ENCODE data around the gene NBL1.

NBL1 gene

GRCh38 chr1:19606817-19607642 lies 37.1 kb upstream of the NBL1 start:
- Histone ChIP-seq H3K27me3 (no peaks in the 10 kb centered on the region), H3K4me2 (peak overlapping the region in 8 of 11 experiments; percentile 8 to 41 (median 34); a peak in 12 of 22 replicates), H3K4me1 (peaks cover 16 to 37% (median 26%) of the 10 kb centered on the region in 10 experiments), H3K4me3 (no peak overlapping the region), H3K9ac (no peak overlapping the region), H3K9me3 (replicated peaks in 1 of 11) (no peaks in the 10 kb centered on the region), H3K36me3 (peaks cover 16 to 62% (median 46%) of the 10 kb centered on the region in 11 experiments), H3K27ac (no peak overlapping the region), H4K20me1 (peaks cover 70 to 98% (median 93%) of the 10 kb centered on the region in 11 experiments)
- TF ChIP-seq Cebpa-rat (IDR thresholded peaks at IDR 0.05), result no peak

- Histone ChIP-seq H3K9ac (no peak overlapping the region), H3K9me3 (replicated peaks in 1 of 11) (no peaks in the 10 kb centered on the region)
Observed at GRCh38 chr1:19608232-19608631, 35.9 kb upstream of the NBL1 start.

GRCh38 chr1:19610282-19610981 lies 33.7 kb upstream of the NBL1 start:
- Histone ChIP-seq H3K9ac (no peak overlapping the region), H3K4me3 (no peak overlapping the region), H3K36me3 (peaks cover 19 to 64% (median 40%) of the 10 kb centered on the region in 11 experiments), H3K4me2 (no peak overlapping the region), H3K4me1 (peaks cover 8 to 20% (median 16%) of the 10 kb centered on the region in 10 experiments), H3K9me3 (replicated peaks in 1 of 11) (no peaks in the 10 kb centered on the region), H3K27ac (no peak overlapping the region), H3K27me3 (no peaks in the 10 kb centered on the region), H4K20me1 (peaks cover 62 to 98% (median 92%) of the 10 kb centered on the region in 11 experiments)
- TF ChIP-seq Cebpa-rat (IDR thresholded peaks at IDR 0.05), result no peak

More at GRCh38 chr1:19608232-19608631, 35.9 kb upstream of the NBL1 start:
- H3K27me3 ChIP-seq, result no peaks in the 10 kb centered on the region
- H3K4me2 ChIP-seq, result no peak overlapping the region
- TF ChIP-seq Cebpa-rat (IDR thresholded peaks at IDR 0.05), result no peak
- H4K20me1 ChIP-seq, result peaks cover 67 to 98% (median 92%) of the 10 kb centered on the region in 11 experiments
- H3K36me3 ChIP-seq, result peaks cover 7 to 60% (median 35%) of the 10 kb centered on the region in 11 experiments
- H3K27ac ChIP-seq, result no peak overlapping the region
- no peak overlapping the region for H3K4me3 ChIP-seq
- peaks cover 16 to 37% (median 26%) of the 10 kb centered on the region in 10 experiments for H3K4me1 ChIP-seq

GRCh38 chr1:19612530-19612929 lies 31.6 kb upstream of the NBL1 start:
- no peak overlapping the region for H3K4me3 ChIP-seq
- no peak for TF ChIP-seq Cebpa-rat (IDR thresholded peaks at IDR 0.05)
- H3K9me3 ChIP-seq (replicated peaks in 1 of 11), result no peaks in the 10 kb centered on the region
- H3K36me3 ChIP-seq, result peaks cover 32 to 85% (median 55%) of the 10 kb centered on the region in 11 experiments
- no peak overlapping the region for H3K4me2 ChIP-seq
- H3K9ac ChIP-seq, result no peak overlapping the region
- peaks cover 55 to 98% (median 90%) of the 10 kb centered on the region in 11 experiments; a peak in 21 of 22 replicates for H4K20me1 ChIP-seq
- H3K4me1 ChIP-seq, result no peaks in the 10 kb centered on the region
- H3K27ac ChIP-seq, result no peak overlapping the region
- no peaks in the 10 kb centered on the region for H3K27me3 ChIP-seq

- peaks cover 48 to 97% (median 89%) of the 10 kb centered on the region in 11 experiments; a peak in 21 of 22 replicates for H4K20me1 ChIP-seq
- no peaks in the 10 kb centered on the region for H3K27me3 ChIP-seq
- H3K4me3 ChIP-seq, result no peak overlapping the region
- peaks cover 29 to 88% (median 55%) of the 10 kb centered on the region in 11 experiments for H3K36me3 ChIP-seq
- no peak overlapping the region for H3K9ac ChIP-seq
- H3K4me2 ChIP-seq, result no peak overlapping the region
- no peak overlapping the region for H3K27ac ChIP-seq
- 0 out of 20 replicates have a peak, but pooled peaks cover 0 to under 1% (median 0%) of the 10 kb centered on the region in 10 experiments for H3K4me1 ChIP-seq
- H3K9me3 ChIP-seq (replicated peaks in 1 of 11), result no peaks in the 10 kb centered on the region
- no peak for TF ChIP-seq Cebpa-rat (IDR thresholded peaks at IDR 0.05)
Observed at GRCh38 chr1:19613171-19613703, 30.9 kb upstream of the NBL1 start.

- H3K9me3 ChIP-seq (replicated peaks in 1 of 11), result no peaks in the 10 kb centered on the region
- peaks cover 28 to 79% (median 52%) of the 10 kb centered on the region in 11 experiments; a peak in 20 of 22 replicates for H3K36me3 ChIP-seq
- H4K20me1 ChIP-seq, result peaks cover 44 to 98% (median 89%) of the 10 kb centered on the region in 11 experiments
- H3K9ac ChIP-seq, result no peak overlapping the region
- no peaks in the 10 kb centered on the region for H3K27me3 ChIP-seq
- TF ChIP-seq Cebpa-rat (IDR thresholded peaks at IDR 0.05), result no peak
- no peak overlapping the region for H3K4me2 ChIP-seq
- peaks cover 0 to 11% (median 0%) of the 10 kb centered on the region in 10 experiments; a peak in 1 of 20 replicates for H3K4me1 ChIP-seq
- H3K4me3 ChIP-seq, result no peak overlapping the region
- H3K27ac ChIP-seq, result no peak overlapping the region
Observed at GRCh38 chr1:19615438-19615837, 28.7 kb upstream of the NBL1 start.

- no peaks in the 10 kb centered on the region for H3K9me3 ChIP-seq (replicated peaks in 1 of 11)
- H3K36me3 ChIP-seq, result peaks cover 27 to 79% (median 55%) of the 10 kb centered on the region in 11 experiments; a peak in 21 of 22 replicates
- H3K9ac ChIP-seq, result no peak overlapping the region
Observed at GRCh38 chr1:19616489-19616888, 27.6 kb upstream of the NBL1 start.

GRCh38 chr1:19617376-19617775 lies 26.7 kb upstream of the NBL1 start:
- Histone ChIP-seq H3K27ac (no peak overlapping the region), H3K9ac (no peak overlapping the region), H4K20me1 (peaks cover 51 to 100% (median 96%) of the 10 kb centered on the region in 11 experiments), H3K27me3 (no peaks in the 10 kb centered on the region), H3K9me3 (replicated peaks in 1 of 11) (no peaks in the 10 kb centered on the region), H3K4me1 (peaks cover 0 to 11% (median 0%) of the 10 kb centered on the region in 10 experiments; a peak in 1 of 20 replicates), H3K4me2 (no peak overlapping the region), H3K36me3 (peaks cover 32 to 86% (median 64%) of the 10 kb centered on the region in 11 experiments; a peak in 21 of 22 replicates), H3K4me3 (no peak overlapping the region)
- no peak for TF ChIP-seq Cebpa-rat (IDR thresholded peaks at IDR 0.05)

More at GRCh38 chr1:19616489-19616888, 27.6 kb upstream of the NBL1 start:
- Histone ChIP-seq H3K4me3 (no peak overlapping the region), H3K4me2 (no peak overlapping the region), H4K20me1 (peaks cover 42 to 98% (median 93%) of the 10 kb centered on the region in 11 experiments), H3K27me3 (no peaks in the 10 kb centered on the region), H3K27ac (no peak overlapping the region), H3K4me1 (peaks cover 0 to 11% (median 0%) of the 10 kb centered on the region in 10 experiments; a peak in 1 of 20 replicates)
- no peak for TF ChIP-seq Cebpa-rat (IDR thresholded peaks at IDR 0.05)

All from BLaER1 treated with 17β-estradiol and CSF1 and Interleukin-3, amounts not matched to agents 10 nM and 100 nM (cell line).